ENCODE results near the gene KAZN. TPM values are rescaled to one million over a fixed set of nuclear protein-coding genes. Genes with fewer than 3 reads are reported as not detected.

Gene KAZN
- polyA plus RNA-seq, 1 experiment = 3.7 TPM

- H3K27ac ChIP-seq (ENCODE audit: low read depth, low read length) = no peak overlapping the region
- ChIA-PET CTCF (interaction anchor here (1.3 kb wide), 1 partner anchor 146 kb away, joined by 5 read pairs; no protein-coding TSS in a partner anchor), POLR2A (no interaction called here)
- no peak overlapping the region for H3K4me3 ChIP-seq (ENCODE audit: low read depth, low read length)
- H3K9me3 ChIP-seq (ENCODE audit: control insufficient read depth, insufficient read depth, low read length) = no peaks in the 10 kb centered on the region
- no peak for DNase-seq (ENCODE audit: low read depth, low spot score)
- peaks cover 10% of the 10 kb centered on the region for H3K27me3 ChIP-seq (ENCODE audit: control insufficient read depth, insufficient read depth, low read length)
- TF ChIP-seq, protein P1, sequence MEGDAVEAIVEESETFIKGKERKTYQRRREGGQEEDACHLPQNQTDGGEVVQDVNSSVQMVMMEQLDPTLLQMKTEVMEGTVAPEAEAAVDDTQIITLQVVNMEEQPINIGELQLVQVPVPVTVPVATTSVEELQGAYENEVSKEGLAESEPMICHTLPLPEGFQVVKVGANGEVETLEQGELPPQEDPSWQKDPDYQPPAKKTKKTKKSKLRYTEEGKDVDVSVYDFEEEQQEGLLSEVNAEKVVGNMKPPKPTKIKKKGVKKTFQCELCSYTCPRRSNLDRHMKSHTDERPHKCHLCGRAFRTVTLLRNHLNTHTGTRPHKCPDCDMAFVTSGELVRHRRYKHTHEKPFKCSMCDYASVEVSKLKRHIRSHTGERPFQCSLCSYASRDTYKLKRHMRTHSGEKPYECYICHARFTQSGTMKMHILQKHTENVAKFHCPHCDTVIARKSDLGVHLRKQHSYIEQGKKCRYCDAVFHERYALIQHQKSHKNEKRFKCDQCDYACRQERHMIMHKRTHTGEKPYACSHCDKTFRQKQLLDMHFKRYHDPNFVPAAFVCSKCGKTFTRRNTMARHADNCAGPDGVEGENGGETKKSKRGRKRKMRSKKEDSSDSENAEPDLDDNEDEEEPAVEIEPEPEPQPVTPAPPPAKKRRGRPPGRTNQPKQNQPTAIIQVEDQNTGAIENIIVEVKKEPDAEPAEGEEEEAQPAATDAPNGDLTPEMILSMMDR (IDR thresholded peaks at IDR 0.05; ENCODE audit: low read depth, low read length) = no peak
Observed at GRCh38 chr1:14881775-14882672, 283.5 kb downstream of the KAZN start.

DNA sequence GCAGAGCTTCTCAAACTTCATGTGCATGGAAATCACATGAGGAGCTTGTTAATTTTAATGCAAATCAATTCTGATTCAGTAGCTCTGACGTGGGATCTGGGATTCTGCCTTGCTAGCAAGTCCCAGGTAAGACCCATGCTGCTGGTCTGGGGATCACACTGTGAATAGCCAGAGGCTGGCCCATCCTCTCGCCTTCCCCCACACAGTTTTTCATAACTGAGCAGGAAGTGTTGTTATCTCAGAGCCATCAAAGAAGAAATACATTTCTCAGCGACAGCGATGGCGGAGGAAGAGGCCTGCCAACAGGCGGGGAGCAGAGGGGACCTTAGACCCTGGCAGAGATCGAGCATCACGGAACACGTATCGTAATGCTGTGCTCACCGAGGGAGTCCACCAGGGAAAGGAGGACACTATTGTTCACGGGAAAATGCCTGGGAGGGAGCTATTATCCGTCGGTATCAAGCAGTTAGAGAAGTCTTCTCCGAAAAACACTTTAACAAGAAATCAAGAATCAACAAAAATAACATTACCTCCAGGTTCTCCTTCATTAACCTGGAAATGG is 286.2 kb downstream of the KAZN start:
- ChIA-PET POLR2A (no interaction called here), CTCF (no interaction called here)
- Histone ChIP-seq H3K4me3 (ENCODE audit: low read depth, low read length) (no peak overlapping the region), H3K9me3 (ENCODE audit: control insufficient read depth, insufficient read depth, low read length) (no peaks in the 10 kb centered on the region), H3K27me3 (ENCODE audit: control insufficient read depth, insufficient read depth, low read length) (peaks cover 9% of the 10 kb centered on the region), H3K27ac (ENCODE audit: low read depth, low read length) (no peak overlapping the region)
- TF ChIP-seq, protein P1 (IDR thresholded peaks at IDR 0.05; ENCODE audit: low read depth, low read length) = no peak
- no peak for DNase-seq (ENCODE audit: low read depth, low spot score)

DNA sequence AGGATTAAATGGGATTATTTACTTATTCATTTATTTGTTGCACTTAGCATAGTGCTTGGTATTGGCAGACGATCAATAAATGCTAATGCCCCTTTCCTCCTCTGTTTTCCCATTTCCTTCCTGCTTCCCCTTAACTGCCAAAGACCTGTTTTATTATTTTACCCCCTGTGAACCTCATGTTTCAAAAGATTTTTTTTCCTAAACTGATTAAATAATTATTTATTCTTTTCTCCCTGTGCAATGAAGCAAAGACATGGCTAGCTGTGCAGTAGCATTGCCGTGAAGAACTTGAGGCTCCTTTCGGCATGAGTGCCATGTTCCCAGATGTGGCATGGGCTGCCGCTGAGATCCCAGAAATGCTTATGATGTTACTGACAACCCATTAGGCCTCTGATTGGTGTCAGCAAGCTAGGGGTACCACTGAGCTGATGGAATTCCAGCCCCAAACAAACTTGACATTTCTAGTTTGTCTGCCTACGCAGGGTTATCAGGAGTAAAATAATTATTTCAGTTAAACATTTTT is 288.6 kb downstream of the KAZN start:
- peaks cover 12% of the 10 kb centered on the region for H3K27me3 ChIP-seq (ENCODE audit: control insufficient read depth, insufficient read depth, low read length)
- no peak overlapping the region for H3K27ac ChIP-seq (ENCODE audit: low read depth, low read length)
- DNase-seq (ENCODE audit: low read depth, low spot score) = no peak
- CTCF ChIA-PET = no interaction called here
- no peaks in the 10 kb centered on the region for H3K9me3 ChIP-seq (ENCODE audit: control insufficient read depth, insufficient read depth, low read length)
- TF ChIP-seq, protein P1 (IDR thresholded peaks at IDR 0.05; ENCODE audit: low read depth, low read length) = no peak
- POLR2A ChIA-PET = no interaction called here
- H3K4me3 ChIP-seq (ENCODE audit: low read depth, low read length) = no peak overlapping the region

- TF ChIP-seq, protein P1 (IDR thresholded peaks at IDR 0.05; ENCODE audit: low read depth, low read length) = no peak
- H3K4me3 ChIP-seq (ENCODE audit: low read depth, low read length) = no peak overlapping the region
- H3K9me3 ChIP-seq (ENCODE audit: control insufficient read depth, insufficient read depth, low read length) = no peaks in the 10 kb centered on the region
- H3K27me3 ChIP-seq (ENCODE audit: control insufficient read depth, insufficient read depth, low read length) = peaks cover 12% of the 10 kb centered on the region
- DNase-seq (ENCODE audit: low read depth, low spot score) = no peak
- POLR2A ChIA-PET = no interaction called here
- CTCF ChIA-PET = interaction anchor here (0.8 to 1.4 kb wide), 4 partner anchors 9 to 140 kb away, joined by 3 read pairs; no protein-coding TSS in a partner anchor
- H3K27ac ChIP-seq (ENCODE audit: low read depth, low read length) = no peak overlapping the region
Observed at GRCh38 chr1:14887764-14888350, 289.4 kb downstream of the KAZN start.
